ENCODE data around the gene TUBG2. TPM values are rescaled to one million over a fixed set of nuclear protein-coding genes. Genes with fewer than 3 reads are reported as not detected.

The TUBG2 gene
- total and polyA plus RNA-seq, 3 experiments from 2014 or later: 3.4 to 11.6 (median 10.6) TPM

- no peaks in the 10 kb centered on the region for H3K27me3 ChIP-seq (ENCODE audit: insufficient read depth, low read length, poor library complexity, severe bottlenecking)
- no peak for DNase-seq
- no peak overlapping the region for H3K4me3 ChIP-seq (ENCODE audit: low read length)
- ChIA-PET POLR2A (interaction anchor here (0.5 kb wide), 1 partner anchor 23 kb away, joined by 3 read pairs; no protein-coding TSS in a partner anchor), CTCF (interaction anchor here (1.0 kb wide), 1 partner anchor 16 kb away, joined by 3 read pairs; no protein-coding TSS in a partner anchor)
- no peak overlapping the region for H3K27ac ChIP-seq (ENCODE audit: low read depth, low read length)
- H3K4me1 ChIP-seq (ENCODE audit: insufficient read depth, low read length): peaks cover 24% of the 10 kb centered on the region
- H3K9me3 ChIP-seq (ENCODE audit: low read length): no peaks in the 10 kb centered on the region
- H3K27me3 Mint-ChIP-seq: no peaks in the 10 kb centered on the region
- peaks cover 41 to 94% (median 46%) of the 10 kb centered on the region in 3 donors for H3K36me3 Mint-ChIP-seq
- peak overlapping the region in 1 of 7 donors; percentile 55 for H3K4me3 Mint-ChIP-seq
- H3K27ac Mint-ChIP-seq: no peak overlapping the region
- H3K4me1 Mint-ChIP-seq: peaks cover 10 to 45% (median 16%) of the 10 kb centered on the region in 3 donors
- peaks cover 60% of the 10 kb centered on the region for H3K36me3 ChIP-seq (ENCODE audit: insufficient read depth, low read length)
- no peaks in the 10 kb centered on the region for H3K9me3 Mint-ChIP-seq
Measured at GRCh38 chr17:42708588-42708987, 49.5 kb downstream of the TUBG2 start.

GRCh38 chr17:42709561-42709960, 50.5 kb downstream of the TUBG2 start:
- Mint-ChIP-seq H3K27me3 (no peaks in the 10 kb centered on the region), H3K9me3 (no peaks in the 10 kb centered on the region), H3K4me3 (no peak overlapping the region), H3K4me1 (peaks cover 10 to 45% (median 16%) of the 10 kb centered on the region in 3 donors), H3K36me3 (peaks cover 39 to 93% (median 43%) of the 10 kb centered on the region in 3 donors), H3K27ac (peak overlapping the region in 1 of 8 donors; percentile 51)
- Histone ChIP-seq H3K9me3 (ENCODE audit: low read length) (no peaks in the 10 kb centered on the region), H3K4me3 (ENCODE audit: low read length) (no peak overlapping the region), H3K4me1 (ENCODE audit: insufficient read depth, low read length) (peaks cover 24% of the 10 kb centered on the region), H3K27me3 (ENCODE audit: insufficient read depth, low read length, poor library complexity, severe bottlenecking) (no peaks in the 10 kb centered on the region), H3K27ac (ENCODE audit: low read depth, low read length) (no peak overlapping the region), H3K36me3 (ENCODE audit: insufficient read depth, low read length) (peaks cover 61% of the 10 kb centered on the region)
- no peak for DNase-seq
- ChIA-PET CTCF (interaction anchor here (0.6 to 1.0 kb wide), 2 partner anchors 17 to 131 kb away, joined by 3 read pairs; no protein-coding TSS in a partner anchor), POLR2A (interaction anchor here (0.5 kb wide), 1 partner anchor 26 kb away, joined by 3 read pairs; no protein-coding TSS in a partner anchor)

Other genes starting within 250 kb of the TUBG2 start
- gene CAVIN1, start 236.0 kb upstream of the TUBG2 start, total RNA-seq: under 1 TPM; 0.18 to 0.22 TPM
- gene CAVIN1, start 236.0 kb upstream of the TUBG2 start, polyA plus RNA-seq: not detected
- 1 to 10 TPM; 3.0 to 3.6 TPM for gene ATP6V0A1, start 200.4 kb upstream of the TUBG2 start, total RNA-seq
- gene ATP6V0A1, start 200.4 kb upstream of the TUBG2 start, polyA plus RNA-seq: 5.5 TPM
- gene NAGLU, start 123.0 kb upstream of the TUBG2 start, total RNA-seq: 10 to 100 TPM; 15.8 to 17.4 TPM
- 17.0 TPM for gene NAGLU, start 123.0 kb upstream of the TUBG2 start, polyA plus RNA-seq
- under 1 TPM; 0.29 to 0.37 TPM for gene HSD17B1, start 106.4 kb upstream of the TUBG2 start, total RNA-seq
- 0.48 TPM for gene HSD17B1, start 106.4 kb upstream of the TUBG2 start, polyA plus RNA-seq
- gene COASY, start 97.1 kb upstream of the TUBG2 start, total RNA-seq: 100 to 1,000 TPM; 103 to 107 TPM
- 65.6 TPM for gene COASY, start 97.1 kb upstream of the TUBG2 start, polyA plus RNA-seq
- gene MLX, start 92.2 kb upstream of the TUBG2 start, total RNA-seq: 10 to 100 TPM; 61.8 to 62.3 TPM
- 52.1 TPM for gene MLX, start 92.2 kb upstream of the TUBG2 start, polyA plus RNA-seq
- 10 to 100 TPM; 35.9 to 36.2 TPM for gene PSMC3IP, start 81.6 kb upstream of the TUBG2 start, total RNA-seq
- gene PSMC3IP, start 81.6 kb upstream of the TUBG2 start, polyA plus RNA-seq: 0.83 TPM
- gene RETREG3, start 49.9 kb upstream of the TUBG2 start, total RNA-seq: 10 to 100 TPM; 39.7 to 40.3 TPM
- 109 TPM for gene RETREG3, start 49.9 kb upstream of the TUBG2 start, polyA plus RNA-seq
- gene TUBG1, start 49.6 kb upstream of the TUBG2 start, total RNA-seq: 100 to 1,000 TPM; 112 to 119 TPM
- gene TUBG1, start 49.6 kb upstream of the TUBG2 start, polyA plus RNA-seq: 11.1 TPM
- under 1 TPM; 0.38 to 0.70 TPM for gene PLEKHH3, start 17.7 kb downstream of the TUBG2 start, total RNA-seq
- gene PLEKHH3, start 17.7 kb downstream of the TUBG2 start, polyA plus RNA-seq: not detected
- gene CCR10, start 22.6 kb downstream of the TUBG2 start, total RNA-seq: under 1 TPM; 0.18 to 0.20 TPM
- gene CCR10, start 22.6 kb downstream of the TUBG2 start, polyA plus RNA-seq: 1.9 TPM
- 1 to 10 TPM; 1.2 to 1.7 TPM for gene CNTNAP1, start 23.2 kb downstream of the TUBG2 start, total RNA-seq
- 1.1 TPM for gene CNTNAP1, start 23.2 kb downstream of the TUBG2 start, polyA plus RNA-seq
- 10 to 100 TPM; 40.8 to 42.6 TPM for gene EZH1, start 85.8 kb downstream of the TUBG2 start, total RNA-seq
- gene EZH1, start 85.8 kb downstream of the TUBG2 start, polyA plus RNA-seq: 37.2 TPM
- not detected for gene RAMP2, start 101.9 kb downstream of the TUBG2 start, total RNA-seq
- gene RAMP2, start 101.9 kb downstream of the TUBG2 start, polyA plus RNA-seq: not detected
- gene VPS25, start 114.2 kb downstream of the TUBG2 start, total RNA-seq: 100 to 1,000 TPM; 101 to 108 TPM
- 63.8 TPM for gene VPS25, start 114.2 kb downstream of the TUBG2 start, polyA plus RNA-seq
- under 1 TPM; 0.18 to 0.55 TPM for gene WNK4, start 121.3 kb downstream of the TUBG2 start, total RNA-seq
- not detected for gene WNK4, start 121.3 kb downstream of the TUBG2 start, polyA plus RNA-seq
- 10 to 100 TPM; 55.5 to 60.8 TPM for gene COA3, start 139.4 kb downstream of the TUBG2 start, total RNA-seq
- gene COA3, start 139.4 kb downstream of the TUBG2 start, polyA plus RNA-seq: 132 TPM
- not detected for gene CNTD1, start 139.6 kb downstream of the TUBG2 start, total RNA-seq
- 0.15 TPM for gene CNTD1, start 139.6 kb downstream of the TUBG2 start, polyA plus RNA-seq
- gene BECN1, start 165.0 kb downstream of the TUBG2 start, total RNA-seq: 10 to 100 TPM; 89.2 to 90.6 TPM
- gene BECN1, start 165.0 kb downstream of the TUBG2 start, polyA plus RNA-seq: 147 TPM
- 100 to 1,000 TPM; 243 to 244 TPM for gene PSME3, start 174.1 kb downstream of the TUBG2 start, total RNA-seq
- 136 TPM for gene PSME3, start 174.1 kb downstream of the TUBG2 start, polyA plus RNA-seq
- 1 to 10 TPM; 2.4 to 2.7 TPM for gene AOC2, start 185.3 kb downstream of the TUBG2 start, total RNA-seq
- 0.09 TPM for gene AOC2, start 185.3 kb downstream of the TUBG2 start, polyA plus RNA-seq
- gene AOC3, start 191.9 kb downstream of the TUBG2 start, total RNA-seq: 1 to 10 TPM; 1.0 to 1.3 TPM
- gene AOC3, start 191.9 kb downstream of the TUBG2 start, polyA plus RNA-seq: not detected
- gene G6PC1, start 241.5 kb downstream of the TUBG2 start, total RNA-seq: not detected
- not detected for gene G6PC1, start 241.5 kb downstream of the TUBG2 start, polyA plus RNA-seq